ENCODE data around the gene TBCA. TPM values are rescaled to one million over a fixed set of nuclear protein-coding genes. Genes with fewer than 3 reads are reported as not detected.

TBCA gene
- total RNA-seq, 1 experiment from 2014 or later: 327 TPM

DNA sequence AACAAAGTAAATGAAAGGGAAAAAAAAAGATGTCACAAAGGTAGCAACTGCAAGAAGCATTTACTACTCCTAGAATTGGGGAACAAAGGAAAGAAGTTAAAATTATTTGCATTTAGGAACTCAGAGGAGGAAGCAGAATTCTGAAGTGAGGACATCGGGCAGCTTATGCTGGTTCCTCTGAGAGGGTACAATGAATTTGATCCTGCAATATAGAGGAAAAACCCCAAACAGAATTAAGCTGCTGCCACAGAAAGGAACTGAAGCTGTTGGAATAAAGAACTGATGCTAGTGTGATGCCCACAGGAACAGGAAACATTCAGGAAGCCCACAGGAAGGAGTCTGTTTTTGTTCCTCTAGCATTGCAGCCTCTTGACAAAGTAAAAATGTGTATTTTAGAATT, 22.3 kb upstream of the TBCA start (continued):
- no peak for TF ChIP-seq ARID4B (CRISPR knock-in tag; IDR thresholded peaks at IDR 0.05; ENCODE audit: borderline replicate concordance)

DNA sequence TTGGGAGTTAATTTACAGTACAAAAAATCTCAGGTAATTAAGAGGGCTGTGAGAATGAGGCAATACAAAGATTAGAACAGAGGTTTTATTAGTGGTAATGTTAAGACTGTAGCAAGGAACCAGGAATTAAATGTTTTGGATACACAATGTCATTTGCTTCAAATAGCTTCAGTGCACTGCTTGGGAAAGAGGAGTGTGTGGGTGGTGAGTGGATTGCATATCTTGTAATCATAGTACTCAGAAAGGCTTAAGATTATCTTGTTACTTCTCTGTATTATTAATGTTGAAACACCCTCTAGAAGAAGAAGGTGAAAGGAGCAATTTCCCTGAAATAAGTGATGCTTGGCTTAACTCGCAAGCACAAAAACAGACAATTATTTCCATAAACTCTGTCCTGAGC, 21.0 kb upstream of the TBCA start:
- ATAC-seq: no peak
- Mint-ChIP-seq H3K4me3 (no peak overlapping the region), H3K9me3 (peaks cover 41% of the 10 kb centered on the region), H3K36me3 (peaks cover 14% of the 10 kb centered on the region), H3K27me3 (ENCODE audit: low read depth) (peaks cover 5% of the 10 kb centered on the region; the same call in 1 of the 2 replicates), H3K4me1 (no peaks in the 10 kb centered on the region), H3K27ac (no peak overlapping the region)
- TF ChIP-seq, protein P1, sequence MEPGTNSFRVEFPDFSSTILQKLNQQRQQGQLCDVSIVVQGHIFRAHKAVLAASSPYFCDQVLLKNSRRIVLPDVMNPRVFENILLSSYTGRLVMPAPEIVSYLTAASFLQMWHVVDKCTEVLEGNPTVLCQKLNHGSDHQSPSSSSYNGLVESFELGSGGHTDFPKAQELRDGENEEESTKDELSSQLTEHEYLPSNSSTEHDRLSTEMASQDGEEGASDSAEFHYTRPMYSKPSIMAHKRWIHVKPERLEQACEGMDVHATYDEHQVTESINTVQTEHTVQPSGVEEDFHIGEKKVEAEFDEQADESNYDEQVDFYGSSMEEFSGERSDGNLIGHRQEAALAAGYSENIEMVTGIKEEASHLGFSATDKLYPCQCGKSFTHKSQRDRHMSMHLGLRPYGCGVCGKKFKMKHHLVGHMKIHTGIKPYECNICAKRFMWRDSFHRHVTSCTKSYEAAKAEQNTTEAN (CRISPR knock-in tag; IDR thresholded peaks at IDR 0.05): no peak
- TF ChIP-seq ELF4 (CRISPR knock-in tag; IDR thresholded peaks at IDR 0.05; ENCODE audit: low read depth) (no peak), GRHL2 (CRISPR knock-in tag; IDR thresholded peaks at IDR 0.05; ENCODE audit: insufficient replicate concordance, severe bottlenecking) (no peak), PRRX2 (CRISPR knock-in tag; IDR thresholded peaks at IDR 0.05) (no peak), NR2C2 (CRISPR knock-in tag; IDR thresholded peaks at IDR 0.05) (no peak), ARID4B (CRISPR knock-in tag; IDR thresholded peaks at IDR 0.05; ENCODE audit: borderline replicate concordance) (no peak), IRF2 (CRISPR knock-in tag; IDR thresholded peaks at IDR 0.05; ENCODE audit: borderline replicate concordance, low read depth) (no peak), CREM (CRISPR knock-in tag; IDR thresholded peaks at IDR 0.05) (no peak), CREB1 (CRISPR knock-in tag; IDR thresholded peaks at IDR 0.05) (no peak), TCF7 (CRISPR knock-in tag; IDR thresholded peaks at IDR 0.05; ENCODE audit: low read depth) (no peak), MXD4 (CRISPR knock-in tag; IDR thresholded peaks at IDR 0.05; ENCODE audit: borderline replicate concordance) (no peak), E2F1 (CRISPR knock-in tag; IDR thresholded peaks at IDR 0.05) (no peak), FOXP1 (CRISPR knock-in tag; IDR thresholded peaks at IDR 0.05; ENCODE audit: borderline replicate concordance) (no peak), ZNF263 (CRISPR knock-in tag; IDR thresholded peaks at IDR 0.05; ENCODE audit: low read depth) (no peak)
- TF ChIP-seq, protein P2, sequence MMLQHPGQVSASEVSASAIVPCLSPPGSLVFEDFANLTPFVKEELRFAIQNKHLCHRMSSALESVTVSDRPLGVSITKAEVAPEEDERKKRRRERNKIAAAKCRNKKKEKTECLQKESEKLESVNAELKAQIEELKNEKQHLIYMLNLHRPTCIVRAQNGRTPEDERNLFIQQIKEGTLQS (CRISPR knock-in tag; conservative IDR thresholded peaks at IDR 0.05): no peak
- TF ChIP-seq, protein P3, sequence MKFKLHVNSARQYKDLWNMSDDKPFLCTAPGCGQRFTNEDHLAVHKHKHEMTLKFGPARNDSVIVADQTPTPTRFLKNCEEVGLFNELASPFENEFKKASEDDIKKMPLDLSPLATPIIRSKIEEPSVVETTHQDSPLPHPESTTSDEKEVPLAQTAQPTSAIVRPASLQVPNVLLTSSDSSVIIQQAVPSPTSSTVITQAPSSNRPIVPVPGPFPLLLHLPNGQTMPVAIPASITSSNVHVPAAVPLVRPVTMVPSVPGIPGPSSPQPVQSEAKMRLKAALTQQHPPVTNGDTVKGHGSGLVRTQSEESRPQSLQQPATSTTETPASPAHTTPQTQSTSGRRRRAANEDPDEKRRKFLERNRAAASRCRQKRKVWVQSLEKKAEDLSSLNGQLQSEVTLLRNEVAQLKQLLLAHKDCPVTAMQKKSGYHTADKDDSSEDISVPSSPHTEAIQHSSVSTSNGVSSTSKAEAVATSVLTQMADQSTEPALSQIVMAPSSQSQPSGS (CRISPR knock-in tag; IDR thresholded peaks at IDR 0.05; ENCODE audit: borderline replicate concordance, low read depth): no peak
- TF ChIP-seq, protein P4, sequence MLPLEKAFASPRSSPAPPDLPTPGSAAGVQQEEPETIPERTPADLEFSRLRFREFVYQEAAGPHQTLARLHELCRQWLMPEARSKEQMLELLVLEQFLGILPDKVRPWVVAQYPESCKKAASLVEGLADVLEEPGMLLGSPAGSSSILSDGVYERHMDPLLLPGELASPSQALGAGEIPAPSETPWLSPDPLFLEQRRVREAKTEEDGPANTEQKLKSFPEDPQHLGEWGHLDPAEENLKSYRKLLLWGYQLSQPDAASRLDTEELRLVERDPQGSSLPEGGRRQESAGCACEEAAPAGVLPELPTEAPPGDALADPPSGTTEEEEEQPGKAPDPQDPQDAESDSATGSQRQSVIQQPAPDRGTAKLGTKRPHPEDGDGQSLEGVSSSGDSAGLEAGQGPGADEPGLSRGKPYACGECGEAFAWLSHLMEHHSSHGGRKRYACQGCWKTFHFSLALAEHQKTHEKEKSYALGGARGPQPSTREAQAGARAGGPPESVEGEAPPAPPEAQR (CRISPR knock-in tag; IDR thresholded peaks at IDR 0.05): no peak
- POLR2A ChIA-PET: no interaction called here
- CTCF ChIA-PET: no interaction called here
- DNase-seq (ENCODE audit: low spot score): no peak

Measured in WTC11 (cell line).